ENCODE data around the gene CYB561D1.

DNA sequence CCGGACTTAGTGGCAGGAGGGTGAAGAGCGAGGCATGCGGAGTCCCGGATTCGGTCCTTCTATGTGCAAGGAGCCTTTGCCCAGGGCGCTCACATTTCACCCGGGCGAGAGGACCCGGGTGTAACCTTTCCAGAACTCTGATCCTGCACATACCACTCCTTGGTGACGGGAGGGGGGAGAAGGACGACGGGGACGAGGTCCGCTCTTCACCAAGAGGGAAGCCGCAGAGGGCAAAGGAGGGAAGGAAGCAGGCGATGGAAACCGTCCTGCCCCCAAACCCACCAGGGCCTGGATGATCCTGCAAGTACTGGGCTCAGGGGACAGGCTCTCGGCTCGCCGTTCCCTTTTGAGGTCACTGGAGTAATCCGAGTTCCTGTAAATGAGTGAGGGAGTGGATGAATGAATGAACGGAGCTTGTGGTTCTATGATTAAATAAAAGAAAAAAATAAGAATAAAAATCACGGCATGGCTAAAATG, 26.6 kb upstream of the CYB561D1 start:
- no peak for TF ChIP-seq EZH2 (IDR thresholded peaks at IDR 0.05; ENCODE audit: low read depth)
- TF ChIP-seq, protein P1, sequence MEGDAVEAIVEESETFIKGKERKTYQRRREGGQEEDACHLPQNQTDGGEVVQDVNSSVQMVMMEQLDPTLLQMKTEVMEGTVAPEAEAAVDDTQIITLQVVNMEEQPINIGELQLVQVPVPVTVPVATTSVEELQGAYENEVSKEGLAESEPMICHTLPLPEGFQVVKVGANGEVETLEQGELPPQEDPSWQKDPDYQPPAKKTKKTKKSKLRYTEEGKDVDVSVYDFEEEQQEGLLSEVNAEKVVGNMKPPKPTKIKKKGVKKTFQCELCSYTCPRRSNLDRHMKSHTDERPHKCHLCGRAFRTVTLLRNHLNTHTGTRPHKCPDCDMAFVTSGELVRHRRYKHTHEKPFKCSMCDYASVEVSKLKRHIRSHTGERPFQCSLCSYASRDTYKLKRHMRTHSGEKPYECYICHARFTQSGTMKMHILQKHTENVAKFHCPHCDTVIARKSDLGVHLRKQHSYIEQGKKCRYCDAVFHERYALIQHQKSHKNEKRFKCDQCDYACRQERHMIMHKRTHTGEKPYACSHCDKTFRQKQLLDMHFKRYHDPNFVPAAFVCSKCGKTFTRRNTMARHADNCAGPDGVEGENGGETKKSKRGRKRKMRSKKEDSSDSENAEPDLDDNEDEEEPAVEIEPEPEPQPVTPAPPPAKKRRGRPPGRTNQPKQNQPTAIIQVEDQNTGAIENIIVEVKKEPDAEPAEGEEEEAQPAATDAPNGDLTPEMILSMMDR (conservative IDR thresholded peaks at IDR 0.05): no peak
